K562 (cell line): ENCODE measurements around the gene SHISA9. TPM values are rescaled to one million over a fixed set of nuclear protein-coding genes. Genes with fewer than 3 reads are reported as not detected.

Experiments
- ATAC-seq: fragments of 200-7000 bp; cut with Tn5 transposase; 3 replicates; pipeline ENCODE4 v1.9.1; 2020; ENCODE audit warnings: moderate library complexity
- BruUV-seq: library from RNA; stranded (reverse); fragments of 400-500 nt; replicated peaks from 2 replicates; lab custom pipeline; 2021; lab: Mats Ljungman, UMichigan
- CTCF ChIA-PET: fragments of 300-600 bp; formaldehyde crosslinking; extraction: SDS; loops from one replicate; lab custom pipeline; 2021; ENCODE audit warnings: low intra/inter-chr PET ratio; lab: Yijun Ruan, JAX
- POLR2A ChIA-PET: fragments of 300-600, 350-650 bp; sonication (Branson Sonifier 250); formaldehyde crosslinking; extraction: SDS; loops from one replicate; lab custom pipeline; 2021; ENCODE audit warnings: antibody characterized with exemption, inconsistent platforms; lab: Yijun Ruan, JAX
- DNase-seq, 4 experiments: peaks; one replicate each; pipeline versions ENCODE4 v3.0.0 to v3.0.0-alpha.2; 2011 to 2018; ENCODE audit warnings: low spot score in 3 of 4, mixed read lengths in 3 of 4; ENCODE audit errors: extremely low read depth in 1 of 4
- FAIRE-seq: peaks from 2 replicates; lab custom pipeline; 2011; peaks lifted over from hg19 to GRCh38; lab: Jason Lieb, UNC
- H2AFZ ChIP-seq: 2 replicates; pipeline ENCODE4 v1.6.0; 2011; ENCODE audit warnings: low read depth, low read length, control low read depth, inconsistent platforms
- H3K27ac ChIP-seq: fragments of 200-600 bp; 3 replicates; pipeline ENCODE4 v1.8.0; 2011; ENCODE audit warnings: low read depth, mild to moderate bottlenecking, control low read depth, inconsistent platforms, low read length, moderate library complexity, mixed read lengths; ENCODE audit errors: extremely low read depth
- H3K27me3 ChIP-seq, 2 experiments: fragments of 300-600 bp in 1 of 2; 2 replicates in 1 of 2; 3 replicates in 1 of 2; pipeline versions ENCODE4 v1.6.0 to v1.8.0; 2011; ENCODE audit warnings: inconsistent platforms in 2 of 2, low read length in 2 of 2, mild to moderate bottlenecking in 1 of 2, mixed read lengths in 1 of 2, moderate library complexity in 1 of 2; ENCODE audit not compliant: control insufficient read depth in 2 of 2, insufficient read depth in 2 of 2
- H3K36me3 ChIP-seq: fragments of 300-600 bp; 3 replicates; pipeline ENCODE4 v1.8.0; 2011; ENCODE audit warnings: mild to moderate bottlenecking, low read length, inconsistent platforms; ENCODE audit not compliant: control insufficient read depth, insufficient read depth
- H3K4me1 ChIP-seq, 2 experiments: fragments of 200-600 bp in 1 of 2; replicated peaks in 1 of 2; 2 replicates in 1 of 2; 3 replicates in 1 of 2; pipeline versions ENCODE4 v1.5.1 to v1.8.0; 2011; ENCODE audit warnings: inconsistent platforms in 2 of 2, low read length in 2 of 2, mild to moderate bottlenecking in 1 of 2, mixed read lengths in 1 of 2, moderate library complexity in 1 of 2; ENCODE audit not compliant: control insufficient read depth in 2 of 2, insufficient read depth in 2 of 2
- H3K4me2 ChIP-seq: 2 replicates; pipeline ENCODE4 v1.6.1; 2011; ENCODE audit warnings: low read length, control low read depth, inconsistent platforms, mixed read lengths; ENCODE audit not compliant: insufficient read depth
- H3K4me3 ChIP-seq: fragments of 200-600 bp; sonication (generic), shearing (Covaris generic); 2 replicates; pipeline ENCODE4 v1.5.1; 2016; ENCODE audit warnings: control low read depth, inconsistent platforms
- H3K79me2 ChIP-seq: fragments of 200-600 bp; 3 replicates; pipeline ENCODE4 v1.8.0; 2011; ENCODE audit warnings: low read length, inconsistent platforms; ENCODE audit not compliant: control insufficient read depth, insufficient read depth
- H3K9ac ChIP-seq, 2 experiments: 2 replicates each; pipeline versions ENCODE4 v1.6.0 to v1.6.1; 2011; ENCODE audit warnings: low read depth in 2 of 2, low read length in 2 of 2, control low read depth in 1 of 2, inconsistent platforms in 1 of 2, mild to moderate bottlenecking in 1 of 2, mixed read lengths in 1 of 2; ENCODE audit not compliant: insufficient read depth in 1 of 2
- H3K9me1 ChIP-seq: one replicate; pipeline ENCODE4 v1.6.0; 2011; ENCODE audit warnings: inconsistent platforms, mild to moderate bottlenecking, low read length, moderate library complexity; ENCODE audit not compliant: control insufficient read depth, insufficient read depth
- H3K9me3 ChIP-seq: replicated peaks from 2 replicates; pipeline ENCODE4 v1.5.1; 2011; ENCODE audit warnings: low read depth, low read length, inconsistent platforms; ENCODE audit not compliant: control insufficient read depth, insufficient read depth
- H4K20me1 ChIP-seq: replicated peaks from 2 replicates; pipeline ENCODE4 v1.6.1; 2011; ENCODE audit warnings: low read length, inconsistent platforms, mixed read lengths; ENCODE audit not compliant: control insufficient read depth, insufficient read depth
- BCL6 ChIP-seq: fragments of 250-450 bp; sonication (Bioruptor Pico); IDR thresholded peaks from 2 replicates; pipeline ENCODE4 v1.4.0; 2020
- BHLHE40 ChIP-seq: IDR thresholded peaks from 2 replicates; pipeline ENCODE4 v1.6.1; 2011; ENCODE audit warnings: low read length, improper control_type of control experiment
- BRD4 ChIP-seq: fragments of 200-600 bp; sonication (generic); IDR thresholded peaks from 2 replicates; pipeline ENCODE4 v1.6.1; 2017; ENCODE audit warnings: inconsistent platforms
- FOS ChIP-seq: IDR thresholded peaks from 3 replicates; pipeline ENCODE4 v1.6.1; 2011; ENCODE audit not compliant: insufficient read length; ENCODE audit errors: extremely low read depth
- MAFG ChIP-seq: fragments of 450-650 bp; conservative IDR thresholded peaks from 2 replicates; pipeline ENCODE4 v1.6.1; 2016; ENCODE audit warnings: missing genetic modification characterization, missing compliant biosample characterization
- MCM7 ChIP-seq, 2 experiments: fragments of 450-650 bp; IDR thresholded peaks; 2 replicates each; pipeline ENCODE4 v1.6.1; 2016 to 2018
- NFE2 ChIP-seq: IDR thresholded peaks from 2 replicates; pipeline ENCODE4 v1.6.1; 2014; ENCODE audit warnings: antibody characterized with exemption, low read depth
- NFE2L1 ChIP-seq: fragments of 450-650 bp; IDR thresholded peaks from 2 replicates; pipeline ENCODE4 v1.6.1; 2016; ENCODE audit warnings: missing genetic modification characterization, low read depth, mild to moderate bottlenecking, missing compliant biosample characterization, moderate library complexity, borderline replicate concordance
- PTRF ChIP-seq: fragments of 450-650 bp; IDR thresholded peaks from 2 replicates; pipeline ENCODE4 v1.6.1; 2016; ENCODE audit warnings: mild to moderate bottlenecking, missing genetic modification characterization, missing compliant biosample characterization
- RUNX1 ChIP-seq: sonication (generic); IDR thresholded peaks from 2 replicates; pipeline ENCODE4 v1.6.1; 2016; ENCODE audit warnings: antibody characterized with exemption, low read depth
- SMC3 ChIP-seq: conservative IDR thresholded peaks from 2 replicates; pipeline ENCODE4 v1.6.1; 2011; ENCODE audit warnings: low read depth, low read length, improper control_type of control experiment; ENCODE audit not compliant: insufficient read depth
- YY1 ChIP-seq, 3 experiments: IDR thresholded peaks; 2 replicates each; pipeline ENCODE4 v1.6.1; 2011; ENCODE audit warnings: low read length in 2 of 3, mild to moderate bottlenecking in 2 of 3, moderate library complexity in 2 of 3, borderline replicate concordance in 1 of 3, control low read depth in 1 of 3, low read depth in 1 of 3; ENCODE audit not compliant: insufficient read depth in 3 of 3, insufficient replicate concordance in 2 of 3, control insufficient read depth in 1 of 3, insufficient read length in 1 of 3; ENCODE audit errors: extremely low read depth in 1 of 3
- ZC3H4 ChIP-seq: sonication (generic); formaldehyde crosslinking; IDR thresholded peaks from 2 replicates; pipeline ENCODE4 v1.9.0; 2021; ENCODE audit warnings: missing genetic modification reagents, borderline replicate concordance
- ZNF165 ChIP-seq: fragments of 250-450 bp; sonication (Bioruptor Pico); IDR thresholded peaks from 2 replicates; pipeline ENCODE4 v1.4.0; 2020; ENCODE audit warnings: borderline replicate concordance
- ZNF57 ChIP-seq: fragments of 450-650 bp; formaldehyde crosslinking; IDR thresholded peaks from 2 replicates; pipeline ENCODE4 v1.4.0; 2020; ENCODE audit warnings: mild to moderate bottlenecking, moderate library complexity
- in situ Hi-C: fragments of 300-500 bp; cut with MboI; formaldehyde crosslinking; loops from 4 replicates; pipeline ENCODE4 v1.15.0; 2018; ENCODE audit warnings: inconsistent platforms, mixed read lengths
- intact Hi-C: fragments of 100-400 bp; cut with micrococcal nuclease; formaldehyde crosslinking; loops from 2 replicates; pipeline ENCODE4 v1.14.2; 2022
- polyA plus RNA-seq, 8 experiments: library from polyadenylated mRNA; depleted of rRNA in 4 of 8; stranded (reverse) in 5 of 8; unstranded in 3 of 8; fragments of >200 nt; fragmentation: Nextera tagmentation in 2 of 8; fragmentation: Illumina TruSeq in 1 of 8; extraction: Ambion mirVana in 2 of 8; extraction: Trizol in 1 of 8; gene quantifications; 2 replicates each; pipeline versions ENCODE4 v1.2.1 to v1.2.3, GENCODE V29; 2011 to 2014; ENCODE audit warnings: inconsistent platforms in 1 of 8, missing spikeins in 1 of 8
- total RNA-seq, 7 experiments: library from RNA; depleted of rRNA in 6 of 7; stranded (reverse); fragments of >200 nt in 6 of 7; fragmentation: Illumina TruSeq in 2 of 7; extraction: Trizol in 2 of 7; gene quantifications; 2 replicates each; pipeline versions ENCODE4 v1.2.1 to v1.2.3, GENCODE V29; 2011 to 2021; ENCODE audit warnings: low replicate concordance in 1 of 7
- TF ChIP-seq, protein P1 (sequence below): fragments of 250-450 bp; sonication (Bioruptor Pico); IDR thresholded peaks from 2 replicates; pipeline ENCODE4 v1.6.1; 2021; ENCODE audit warnings: mild to moderate bottlenecking
- TF ChIP-seq, protein P2 (sequence below): sonication (generic); formaldehyde crosslinking; IDR thresholded peaks from 2 replicates; pipeline ENCODE4 v1.8.0; 2022; ENCODE audit warnings: mild to moderate bottlenecking, low read depth, missing genetic modification reagents
- TF ChIP-seq, protein P3 (sequence below): fragments of 250-450 bp; sonication (Bioruptor Pico); IDR thresholded peaks from 2 replicates; pipeline ENCODE4 v1.8.0; 2022; ENCODE audit warnings: inconsistent platforms

SHISA9 gene
- total and polyA plus RNA-seq, 9 of the 15 experiments (the other 6 are each of a cell fraction or from before 2014, with no cell fraction given), result under 0.01 to 0.16 (median 0.01) TPM; not detected in 6

GRCh38 chr16:12958366-12958765 is 57.0 kb downstream of the SHISA9 start:
- ATAC-seq (no peak), DNase-seq (no peak), FAIRE-seq (no peak)
- Histone ChIP-seq H3K36me3 (no peaks in the 10 kb centered on the region), H3K9me3 (no peaks in the 10 kb centered on the region), H3K79me2 (no peaks in the 10 kb centered on the region), H3K9me1 (no peaks in the 10 kb centered on the region), H4K20me1 (no peaks in the 10 kb centered on the region), H3K4me2 (no peak overlapping the region), H3K4me1 (no peaks in the 10 kb centered on the region), H3K4me3 (no peak overlapping the region), H3K9ac (no peak overlapping the region), H3K27me3 (no peaks in the 10 kb centered on the region; a peak in 1 of 5 replicates), H3K27ac (no peak overlapping the region), H2AFZ (no peak overlapping the region)
- in situ Hi-C loops, result no loop called here
- POLR2A ChIA-PET, result interaction anchor here (0.9 kb wide), 1 partner anchor 30 kb away, joined by 3 read pairs; no protein-coding TSS in a partner anchor
- BruUV-seq, result no TSS peak
- CTCF ChIA-PET, result no interaction called here
- intact Hi-C loops, result no loop called here
- no peak for TF ChIP-seq BCL6 (CRISPR knock-in tag)
- TF ChIP-seq MCM7 (IDR thresholded peaks at IDR 0.05), result no peak
- no peak for TF ChIP-seq YY1 (IDR thresholded peaks at IDR 0.05; ENCODE audit: borderline replicate concordance in 1 of 3, control insufficient read depth in 1 of 3, extremely low read depth in 1 of 3, insufficient read depth in 3 of 3, insufficient read length in 1 of 3, insufficient replicate concordance in 2 of 3, low read depth in 1 of 3, low read length in 2 of 3)
- no peak for TF ChIP-seq RUNX1
- TF ChIP-seq, protein P1, sequence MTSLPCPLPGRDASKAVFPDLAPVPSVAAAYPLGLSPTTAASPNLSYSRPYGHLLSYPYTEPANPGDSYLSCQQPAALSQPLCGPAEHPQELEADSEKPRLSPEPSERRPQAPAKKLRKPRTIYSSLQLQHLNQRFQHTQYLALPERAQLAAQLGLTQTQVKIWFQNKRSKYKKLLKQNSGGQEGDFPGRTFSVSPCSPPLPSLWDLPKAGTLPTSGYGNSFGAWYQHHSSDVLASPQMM (CRISPR knock-in tag), result no peak
- TF ChIP-seq ZNF57 (CRISPR knock-in tag), result no peak
- peak; percentile 35; the same call in 1 of the 2 replicates for TF ChIP-seq MAFG (tag)
- peak; percentile 25; the same call in 1 of the 2 replicates for TF ChIP-seq NFE2
- TF ChIP-seq, protein P2, sequence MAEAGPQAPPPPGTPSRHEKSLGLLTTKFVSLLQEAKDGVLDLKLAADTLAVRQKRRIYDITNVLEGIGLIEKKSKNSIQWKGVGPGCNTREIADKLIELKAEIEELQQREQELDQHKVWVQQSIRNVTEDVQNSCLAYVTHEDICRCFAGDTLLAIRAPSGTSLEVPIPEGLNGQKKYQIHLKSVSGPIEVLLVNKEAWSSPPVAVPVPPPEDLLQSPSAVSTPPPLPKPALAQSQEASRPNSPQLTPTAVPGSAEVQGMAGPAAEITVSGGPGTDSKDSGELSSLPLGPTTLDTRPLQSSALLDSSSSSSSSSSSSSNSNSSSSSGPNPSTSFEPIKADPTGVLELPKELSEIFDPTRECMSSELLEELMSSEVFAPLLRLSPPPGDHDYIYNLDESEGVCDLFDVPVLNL, result no peak
- TF ChIP-seq SMC3, result no peak
- no peak for TF ChIP-seq ZC3H4
- TF ChIP-seq ZNF165, result no peak
- TF ChIP-seq, protein P3, sequence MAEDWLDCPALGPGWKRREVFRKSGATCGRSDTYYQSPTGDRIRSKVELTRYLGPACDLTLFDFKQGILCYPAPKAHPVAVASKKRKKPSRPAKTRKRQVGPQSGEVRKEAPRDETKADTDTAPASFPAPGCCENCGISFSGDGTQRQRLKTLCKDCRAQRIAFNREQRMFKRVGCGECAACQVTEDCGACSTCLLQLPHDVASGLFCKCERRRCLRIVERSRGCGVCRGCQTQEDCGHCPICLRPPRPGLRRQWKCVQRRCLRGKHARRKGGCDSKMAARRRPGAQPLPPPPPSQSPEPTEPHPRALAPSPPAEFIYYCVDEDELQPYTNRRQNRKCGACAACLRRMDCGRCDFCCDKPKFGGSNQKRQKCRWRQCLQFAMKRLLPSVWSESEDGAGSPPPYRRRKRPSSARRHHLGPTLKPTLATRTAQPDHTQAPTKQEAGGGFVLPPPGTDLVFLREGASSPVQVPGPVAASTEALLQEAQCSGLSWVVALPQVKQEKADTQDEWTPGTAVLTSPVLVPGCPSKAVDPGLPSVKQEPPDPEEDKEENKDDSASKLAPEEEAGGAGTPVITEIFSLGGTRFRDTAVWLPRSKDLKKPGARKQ, result no peak
- no peak for TF ChIP-seq FOS
- TF ChIP-seq BRD4, result no peak
- 0 out of 2 replicates have a peak, but pooled peaks have one; percentile 37 for TF ChIP-seq NFE2L1 (tag)
- no peak for TF ChIP-seq BHLHE40
- TF ChIP-seq PTRF (tag), result no peak
